ENCODE results near the gene MMP24OS.
A peak's percentile ranks its signal among the peaks of the same experiment; 100 is the strongest.
"Not testable (repeated sequence)": the region's sequence is repeated elsewhere in the genome, so short reads cannot be mapped to it uniquely, and the experiment has no call there.

The MMP24OS gene

DNA sequence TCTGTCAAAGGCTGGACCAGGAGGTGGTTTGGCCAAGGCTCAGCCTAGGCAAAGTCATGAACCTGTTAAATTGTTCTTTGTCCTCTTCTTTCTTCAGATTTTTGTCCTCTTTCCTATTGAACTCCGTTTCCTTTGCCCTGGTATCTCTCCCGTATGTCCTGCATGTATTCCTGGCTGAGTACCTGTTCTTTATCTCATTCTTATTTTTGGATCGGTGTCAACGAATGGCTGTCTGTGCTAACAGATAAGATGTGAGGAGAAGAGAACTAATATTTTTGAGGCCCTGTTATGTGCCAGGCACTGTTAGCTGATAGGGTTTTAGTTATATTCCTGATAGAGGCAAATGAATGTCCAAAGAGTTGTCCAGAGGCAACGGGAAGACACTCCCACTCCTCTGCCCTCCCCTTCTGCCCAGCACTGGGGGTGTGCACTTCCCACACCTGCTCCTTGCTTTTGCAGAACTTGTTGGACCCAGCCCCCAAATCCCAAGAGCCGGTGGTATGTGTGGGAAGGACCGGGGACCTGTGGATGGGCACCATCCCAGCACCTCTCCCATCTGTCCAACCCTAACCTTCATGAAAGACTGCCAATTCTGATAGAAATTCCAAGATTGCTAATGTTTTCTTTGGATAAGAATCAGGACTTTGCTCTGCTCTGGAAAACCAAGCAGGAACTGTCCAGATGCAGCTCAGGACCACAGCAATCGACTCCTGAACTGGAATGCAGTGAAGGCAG, 20.6 kb downstream of the MMP24OS start:
- Mint-ChIP-seq H3K4me3 (no peak overlapping the region), H3K9me3 (no peaks in the 10 kb centered on the region), H3K4me1 (peaks cover 3% of the 10 kb centered on the region), H3K27me3 (no peaks in the 10 kb centered on the region), H3K27ac (peak overlapping the region in 1 of 2 donors; percentile 20)
- DNase-seq: no peak
- no peak for ATAC-seq

DNA sequence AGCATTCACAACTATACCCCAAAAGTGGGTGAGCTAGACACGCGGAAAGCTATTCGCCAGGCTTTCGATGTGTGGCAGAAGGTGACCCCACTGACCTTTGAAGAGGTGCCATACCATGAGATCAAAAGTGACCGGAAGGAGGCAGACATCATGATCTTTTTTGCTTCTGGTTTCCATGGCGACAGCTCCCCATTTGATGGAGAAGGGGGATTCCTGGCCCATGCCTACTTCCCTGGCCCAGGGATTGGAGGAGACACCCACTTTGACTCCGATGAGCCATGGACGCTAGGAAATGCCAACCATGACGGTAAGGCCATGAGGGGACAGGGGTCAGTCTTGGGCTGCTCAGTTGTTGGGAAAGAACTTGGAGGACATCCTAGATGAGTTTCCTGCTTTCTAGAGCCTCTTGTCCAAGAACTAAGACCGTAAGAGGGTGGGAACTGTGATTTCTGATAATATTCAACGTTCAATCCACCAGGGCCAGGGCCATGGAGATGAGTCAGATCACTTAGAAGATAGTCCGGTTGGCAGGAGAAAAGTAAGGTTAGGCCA, 23.4 kb downstream of the MMP24OS start:
- H3K9me3 Mint-ChIP-seq: no peaks in the 10 kb centered on the region
- H3K27ac Mint-ChIP-seq: peak overlapping the region in 1 of 2 donors; percentile 86
- ATAC-seq: no peak
- DNase-seq: no peak
- no peaks in the 10 kb centered on the region for H3K27me3 Mint-ChIP-seq
- peaks cover 23% of the 10 kb centered on the region for H3K4me1 Mint-ChIP-seq
- no peak overlapping the region for H3K4me3 Mint-ChIP-seq

DNA sequence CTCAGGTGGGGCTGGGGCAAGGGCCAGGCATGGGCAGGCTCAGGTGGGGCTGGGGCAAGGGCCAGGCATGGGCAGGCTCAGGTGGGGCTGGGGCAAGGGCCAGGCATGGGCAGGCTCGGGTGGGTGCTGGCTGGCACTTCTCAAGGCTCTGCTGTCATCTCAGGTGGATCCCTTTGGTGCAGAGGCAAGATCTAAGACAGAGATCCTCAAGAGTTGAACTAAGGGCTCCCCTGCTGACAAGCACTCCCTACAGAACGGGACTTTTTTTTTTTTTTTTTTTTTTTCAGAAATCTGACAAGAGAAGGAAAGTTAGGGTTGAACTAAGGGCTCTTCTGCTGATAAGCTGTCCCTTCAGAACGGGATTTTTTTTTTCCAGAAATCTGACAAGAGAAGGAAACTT, 24.9 kb downstream of the MMP24OS start:
- Mint-ChIP-seq H3K27me3 (no peaks in the 10 kb centered on the region), H3K9me3 (no peaks in the 10 kb centered on the region), H3K27ac (peak overlapping the region; percentile 34 to 65), H3K4me3 (no peak overlapping the region), H3K4me1 (peaks cover 23% of the 10 kb centered on the region)
- ATAC-seq (no peak), DNase-seq (no peak)

DNA sequence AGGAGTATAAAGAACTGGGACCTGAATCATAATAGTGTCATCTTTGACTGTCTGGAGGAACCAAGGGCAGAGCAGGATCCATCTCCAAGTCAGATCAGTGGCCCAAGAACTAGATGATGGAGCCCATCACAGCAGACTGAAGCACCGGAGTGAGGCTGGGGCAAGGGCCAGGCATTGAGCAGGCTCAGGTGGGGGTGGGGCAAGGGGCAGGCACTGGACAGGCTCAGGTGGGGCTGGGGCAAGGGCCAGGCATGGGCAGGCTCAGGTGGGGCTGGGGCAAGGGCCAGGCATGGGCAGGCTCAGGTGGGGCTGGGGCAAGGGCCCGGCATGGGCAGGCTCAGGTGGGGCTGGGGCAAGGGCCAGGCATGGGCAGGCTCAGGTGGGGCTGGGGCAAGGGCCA, 25.3 kb downstream of the MMP24OS start:
- not testable (repeated sequence) for H3K9me3 Mint-ChIP-seq, H3K27me3 Mint-ChIP-seq, ATAC-seq, DNase-seq
- Mint-ChIP-seq H3K27ac (peak overlapping the region; percentile 95), H3K4me1 (peaks cover 23% of the 10 kb centered on the region), H3K4me3 (peak overlapping the region; percentile 36 to 47)

DNA sequence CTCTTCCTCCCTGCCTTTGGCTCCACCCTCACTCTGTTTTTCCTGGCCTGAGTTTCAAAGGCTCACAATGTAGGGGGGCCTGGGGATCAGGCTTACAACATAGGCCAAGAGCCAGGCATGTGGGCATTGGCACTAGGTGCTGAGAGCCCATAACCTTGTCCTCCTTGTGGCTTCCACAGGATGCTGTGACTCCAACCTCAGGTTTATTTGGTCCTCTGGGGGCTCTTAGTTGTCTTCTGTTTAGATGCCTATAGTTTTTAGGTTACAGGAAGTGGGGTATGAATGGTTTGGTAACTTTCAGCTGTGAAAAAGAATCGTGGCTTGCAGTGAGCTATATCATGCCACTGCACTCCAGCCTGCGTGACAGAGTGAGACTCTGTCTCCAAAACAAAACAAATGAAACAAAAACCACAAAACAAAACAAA, 25.9 kb downstream of the MMP24OS start:
- DNase-seq: peak in 1 of 2 donors; percentile 52

DNA sequence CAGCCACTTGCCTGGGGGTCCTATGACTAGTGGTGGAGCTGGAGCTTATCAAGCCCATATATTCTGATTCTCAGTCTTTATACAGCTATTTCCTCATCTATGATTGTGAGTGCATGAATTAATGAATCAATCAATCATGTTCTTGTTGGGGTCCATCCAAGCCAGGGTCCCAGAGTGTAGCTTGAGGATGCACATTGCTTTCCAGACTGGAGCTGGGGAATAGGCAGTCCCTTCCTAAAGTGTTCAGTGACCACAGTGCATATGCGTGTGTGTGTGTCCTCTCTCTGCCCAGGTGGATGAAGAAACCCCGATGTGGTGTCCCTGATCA, 26.3 kb downstream of the MMP24OS start:
- Mint-ChIP-seq H3K9me3 (no peaks in the 10 kb centered on the region), H3K4me1 (peaks cover 23% of the 10 kb centered on the region), H3K27ac (peak overlapping the region in 1 of 2 donors; percentile 76), H3K27me3 (no peaks in the 10 kb centered on the region), H3K4me3 (no peak overlapping the region)
- no peak for ATAC-seq
- DNase-seq: no peak

More for the DNA sequence above, 25.9 kb downstream of the MMP24OS start:
- Mint-ChIP-seq H3K9me3 (no peaks in the 10 kb centered on the region), H3K27ac (peak overlapping the region; percentile 95), H3K4me1 (peaks cover 23% of the 10 kb centered on the region), H3K27me3 (no peaks in the 10 kb centered on the region), H3K4me3 (peak overlapping the region; percentile 36 to 47)
- peak; percentile 97 for ATAC-seq

DNA sequence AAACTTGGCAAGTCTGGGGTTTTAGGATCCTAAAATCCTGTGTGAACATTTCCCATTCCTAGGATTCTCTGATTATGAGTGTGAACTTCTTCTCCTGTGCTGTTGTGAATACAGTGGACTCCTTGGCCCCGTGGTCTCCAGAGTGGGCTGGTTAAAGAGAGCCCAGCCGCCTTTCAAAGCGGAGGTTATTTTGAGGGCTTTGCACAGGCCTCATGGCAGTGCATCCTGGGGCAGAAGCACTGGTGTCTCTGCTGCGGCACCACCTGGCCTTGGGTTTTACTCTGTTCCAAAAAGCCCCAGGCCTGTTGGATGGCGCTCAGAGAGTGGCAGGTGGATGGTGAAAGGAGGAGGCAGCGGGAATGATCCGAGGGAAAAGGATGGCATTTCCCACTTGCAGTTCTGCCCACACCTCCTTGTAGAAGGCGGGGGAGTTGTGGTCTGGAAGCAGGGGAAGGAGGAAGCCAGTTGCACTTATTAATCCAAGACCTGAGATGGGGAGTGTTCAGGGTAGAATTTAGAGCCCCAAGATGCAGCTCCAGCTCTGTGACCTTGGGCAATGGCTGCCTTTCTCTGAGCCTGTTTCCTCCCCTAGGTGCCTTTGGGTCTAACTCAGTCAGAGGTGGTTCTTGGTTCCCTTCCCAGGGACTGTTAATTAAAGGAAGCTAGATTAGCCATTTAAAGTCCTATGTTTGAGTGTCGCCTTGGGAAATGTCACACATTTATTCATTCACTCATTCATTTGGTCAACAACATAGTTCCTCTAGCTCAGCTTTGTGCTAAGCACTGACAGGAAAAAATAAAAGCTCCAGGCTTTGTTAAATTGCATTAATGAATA, 29.1 kb downstream of the MMP24OS start:
- no peak for ATAC-seq
- Mint-ChIP-seq H3K4me3 (no peak overlapping the region), H3K4me1 (peaks cover 23% of the 10 kb centered on the region), H3K27me3 (no peaks in the 10 kb centered on the region), H3K9me3 (no peaks in the 10 kb centered on the region), H3K27ac (no peak overlapping the region)
- no peak for DNase-seq

DNA sequence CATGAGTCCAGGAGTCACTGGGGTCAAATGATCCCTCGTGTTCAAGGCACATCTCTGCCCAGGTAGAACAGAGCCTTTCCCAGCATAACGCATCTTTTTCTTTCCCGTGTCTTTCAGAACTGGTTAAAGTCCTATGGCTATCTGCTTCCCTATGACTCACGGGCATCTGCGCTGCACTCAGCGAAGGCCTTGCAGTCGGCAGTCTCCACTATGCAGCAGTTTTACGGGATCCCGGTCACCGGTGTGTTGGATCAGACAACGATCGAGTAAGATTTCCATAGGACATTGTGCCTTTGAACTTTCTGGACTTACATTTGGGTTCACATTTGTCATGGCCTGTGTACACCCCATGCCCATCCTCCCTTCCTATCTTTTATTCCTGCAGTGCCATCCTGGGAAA, 31.2 kb downstream of the MMP24OS start:
- Mint-ChIP-seq H3K4me3 (no peak overlapping the region), H3K27ac (no peak overlapping the region), H3K9me3 (no peaks in the 10 kb centered on the region), H3K27me3 (no peaks in the 10 kb centered on the region), H3K4me1 (peaks cover 14% of the 10 kb centered on the region)
- DNase-seq (no peak), ATAC-seq (no peak)

DNA sequence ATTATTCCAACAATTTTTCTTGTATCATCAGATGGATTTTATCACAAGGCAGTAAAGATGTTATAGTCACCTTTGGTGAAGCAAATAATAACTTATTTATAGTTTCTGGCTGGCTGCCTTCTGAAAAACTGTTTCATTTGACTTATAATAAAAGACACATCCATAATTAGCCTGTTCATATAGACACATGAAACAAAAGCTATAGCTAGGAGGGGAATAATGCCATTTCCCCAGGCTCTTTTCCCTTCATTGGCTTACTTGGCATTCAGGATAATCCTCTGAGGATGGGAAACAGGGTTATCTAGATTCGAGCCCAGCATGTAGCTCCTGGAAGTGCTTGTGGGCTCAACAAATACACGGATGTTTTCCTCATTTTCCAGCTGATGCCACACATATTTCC, 33.9 kb downstream of the MMP24OS start:
- no peaks in the 10 kb centered on the region for H3K4me1 Mint-ChIP-seq
- no peak overlapping the region for H3K4me3 Mint-ChIP-seq
- no peaks in the 10 kb centered on the region for H3K9me3 Mint-ChIP-seq
- DNase-seq (no peak), ATAC-seq (no peak)
- no peaks in the 10 kb centered on the region for H3K27me3 Mint-ChIP-seq
- no peak overlapping the region for H3K27ac Mint-ChIP-seq

DNA sequence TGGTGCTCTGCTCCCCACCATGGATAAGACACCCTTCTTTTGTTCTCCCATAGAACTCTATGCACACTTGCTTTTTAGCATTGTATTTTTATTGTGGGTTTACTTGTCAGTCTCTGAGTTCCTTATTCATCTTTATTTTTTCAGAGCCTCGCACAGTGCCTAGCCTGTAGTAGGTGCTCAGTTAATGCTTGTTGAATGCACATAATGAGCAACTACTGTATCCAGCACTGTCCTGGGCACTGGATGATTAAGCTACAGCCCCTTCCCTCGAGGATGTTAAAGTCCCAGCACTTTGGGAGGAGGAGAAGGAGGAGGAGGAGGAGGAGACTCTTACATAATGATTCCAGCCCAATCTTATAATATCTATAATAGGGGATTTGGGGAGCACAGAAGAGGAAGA, 34.6 kb downstream of the MMP24OS start:
- no peaks in the 10 kb centered on the region for H3K4me1 Mint-ChIP-seq
- ATAC-seq (no peak), DNase-seq (no peak)
- H3K9me3 Mint-ChIP-seq: no peaks in the 10 kb centered on the region
- H3K27ac Mint-ChIP-seq: no peak overlapping the region
- no peak overlapping the region for H3K4me3 Mint-ChIP-seq
- H3K27me3 Mint-ChIP-seq: no peaks in the 10 kb centered on the region

DNA sequence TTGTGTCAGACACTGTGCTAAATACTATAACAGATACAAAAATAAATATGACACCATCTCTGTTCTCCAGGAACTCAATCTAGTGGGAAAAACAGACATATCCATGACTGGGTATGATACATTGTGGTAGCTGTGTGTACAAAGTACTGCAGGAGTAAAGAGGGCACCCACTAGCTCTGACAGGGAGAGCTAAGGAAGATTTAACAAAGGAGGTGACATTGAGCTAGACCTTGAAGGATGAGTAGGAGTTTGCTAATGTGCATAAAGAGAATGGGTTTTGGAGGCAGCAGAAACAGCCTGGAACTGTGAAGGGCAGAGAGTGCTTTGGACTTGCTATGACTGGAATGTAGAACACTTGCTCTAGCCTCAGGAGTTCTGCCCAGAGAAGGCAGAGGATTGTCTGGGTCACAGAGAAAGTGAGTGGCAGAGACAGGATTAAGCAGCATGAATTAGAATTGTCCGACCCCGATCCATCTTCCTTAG, 37.1 kb downstream of the MMP24OS start:
- ATAC-seq (no peak), DNase-seq (no peak)
- H3K27me3 Mint-ChIP-seq: no peaks in the 10 kb centered on the region
- H3K4me1 Mint-ChIP-seq: no peaks in the 10 kb centered on the region
- H3K9me3 Mint-ChIP-seq: no peaks in the 10 kb centered on the region
- no peak overlapping the region for H3K27ac Mint-ChIP-seq
- no peak overlapping the region for H3K4me3 Mint-ChIP-seq

DNA sequence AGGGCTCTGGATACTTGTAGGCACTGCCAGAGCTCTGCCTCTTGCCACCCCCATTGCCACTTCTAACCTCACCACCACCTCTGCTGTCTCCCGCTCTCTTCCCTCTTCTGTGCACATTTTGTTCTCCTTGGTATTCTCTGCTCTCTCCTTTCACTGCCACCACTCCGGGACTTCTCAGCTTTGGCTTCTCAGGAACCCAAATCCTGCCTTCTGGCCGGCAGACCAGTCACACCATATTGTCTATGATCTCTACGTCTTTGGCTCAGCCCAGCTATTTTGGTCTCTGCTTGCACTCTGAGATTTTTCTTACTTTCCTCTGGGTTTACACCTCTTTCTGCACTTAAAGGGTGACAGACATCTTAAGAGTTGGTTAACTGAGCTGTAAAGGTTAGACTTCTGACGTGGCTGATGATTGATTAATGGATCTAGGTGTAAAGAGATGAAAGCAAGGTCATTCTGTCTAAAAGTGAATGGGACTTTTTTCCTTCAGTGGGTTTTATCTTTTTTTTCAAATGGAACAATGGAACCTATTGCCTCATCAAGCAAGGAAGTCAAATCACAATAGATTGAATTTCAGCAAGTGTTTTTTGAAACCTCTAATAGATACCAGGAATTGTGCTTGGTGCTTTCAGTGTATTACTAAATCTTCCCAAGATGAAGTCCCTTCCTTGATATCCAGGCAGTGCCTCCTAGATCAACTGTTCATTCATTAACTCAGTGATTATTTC, 37.7 kb downstream of the MMP24OS start:
- Mint-ChIP-seq H3K9me3 (no peaks in the 10 kb centered on the region), H3K4me1 (no peaks in the 10 kb centered on the region), H3K4me3 (no peak overlapping the region), H3K27ac (no peak overlapping the region), H3K27me3 (no peaks in the 10 kb centered on the region)
- ATAC-seq (no peak), DNase-seq (no peak)

DNA sequence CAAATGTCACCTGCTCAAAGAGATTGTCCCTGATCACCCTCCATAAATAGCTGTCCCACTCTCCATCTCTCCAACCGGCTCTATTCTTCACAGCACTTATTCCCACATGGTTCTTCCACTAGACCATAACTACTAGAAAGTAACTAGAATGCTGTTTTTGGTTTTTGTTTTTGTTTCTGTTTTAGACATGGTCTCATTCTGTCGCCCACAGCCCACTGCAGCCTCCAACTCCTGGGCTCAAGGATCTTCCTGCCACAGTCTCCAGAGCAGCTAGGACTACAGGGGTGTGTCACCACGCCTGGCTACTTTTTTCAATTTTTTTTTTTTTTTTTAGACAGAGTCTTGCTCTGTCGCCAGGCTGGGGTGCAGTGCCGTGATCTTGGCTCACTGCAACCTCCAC, 39.2 kb downstream of the MMP24OS start:
- Mint-ChIP-seq H3K4me3 (no peak overlapping the region), H3K4me1 (no peaks in the 10 kb centered on the region), H3K27ac (no peak overlapping the region), H3K9me3 (no peaks in the 10 kb centered on the region), H3K27me3 (no peaks in the 10 kb centered on the region)
- no peak for DNase-seq
- ATAC-seq: no peak

DNA sequence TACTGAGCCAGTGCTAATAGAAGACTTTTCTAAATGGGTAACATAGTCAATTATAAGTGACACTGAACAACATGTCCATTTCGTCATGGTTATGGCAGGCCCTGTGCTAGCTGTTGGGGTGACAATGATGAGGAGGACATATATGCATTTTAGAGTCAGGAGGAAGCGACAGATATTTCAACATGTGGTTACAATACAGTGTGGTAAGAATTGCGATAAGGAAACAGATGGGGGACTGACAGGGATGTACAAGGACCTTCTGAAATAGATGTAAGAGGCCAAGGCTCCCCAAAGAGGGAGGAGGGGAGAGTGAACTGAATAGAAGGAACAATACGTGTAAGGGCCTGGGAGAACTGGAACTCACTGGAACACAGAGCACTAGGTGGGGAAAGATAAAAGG, 39.8 kb downstream of the MMP24OS start:
- ATAC-seq (no peak), DNase-seq (no peak)
- Mint-ChIP-seq H3K9me3 (no peaks in the 10 kb centered on the region), H3K27ac (no peak overlapping the region), H3K4me1 (no peaks in the 10 kb centered on the region), H3K27me3 (no peaks in the 10 kb centered on the region), H3K4me3 (no peak overlapping the region)

DNA sequence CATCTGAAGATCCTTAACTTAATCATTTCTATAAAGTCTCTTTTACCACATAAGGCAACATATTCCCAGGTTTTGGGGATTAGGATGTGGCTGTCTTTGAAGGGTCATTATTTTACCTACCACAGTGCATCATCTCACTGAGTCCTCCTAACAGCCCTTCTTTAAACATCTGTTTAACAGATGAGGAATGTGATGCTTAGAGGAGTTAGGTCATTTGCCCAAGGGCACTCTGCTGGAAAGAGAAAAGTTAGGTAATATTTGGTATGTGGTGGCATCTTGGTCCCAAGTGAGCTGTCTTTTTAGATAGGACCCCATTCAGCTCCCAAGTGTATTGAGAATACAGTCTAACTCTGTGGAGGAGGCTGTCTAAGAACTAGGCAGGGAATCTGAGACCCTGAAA, 40.4 kb downstream of the MMP24OS start:
- H3K9me3 Mint-ChIP-seq: no peaks in the 10 kb centered on the region
- no peak overlapping the region for H3K4me3 Mint-ChIP-seq
- no peaks in the 10 kb centered on the region for H3K4me1 Mint-ChIP-seq
- DNase-seq (no peak), ATAC-seq (no peak)
- H3K27ac Mint-ChIP-seq: no peak overlapping the region
- no peaks in the 10 kb centered on the region for H3K27me3 Mint-ChIP-seq

Data from stimulated activated naive CD8-positive, alpha-beta T cell treated with anti-CD3 and anti-CD28 coated beads, Interleukin-15, amount 100 ng/mL, for 72 hours (primary cell).